CMK (cell line): Measurements from ENCODE around the gene TAB3.

Experiments
- DNase-seq: peaks from one replicate; pipeline ENCODE4 v3.0.0-alpha.2; 2010; ENCODE audit warnings: low read depth

Gene TAB3, protein sequence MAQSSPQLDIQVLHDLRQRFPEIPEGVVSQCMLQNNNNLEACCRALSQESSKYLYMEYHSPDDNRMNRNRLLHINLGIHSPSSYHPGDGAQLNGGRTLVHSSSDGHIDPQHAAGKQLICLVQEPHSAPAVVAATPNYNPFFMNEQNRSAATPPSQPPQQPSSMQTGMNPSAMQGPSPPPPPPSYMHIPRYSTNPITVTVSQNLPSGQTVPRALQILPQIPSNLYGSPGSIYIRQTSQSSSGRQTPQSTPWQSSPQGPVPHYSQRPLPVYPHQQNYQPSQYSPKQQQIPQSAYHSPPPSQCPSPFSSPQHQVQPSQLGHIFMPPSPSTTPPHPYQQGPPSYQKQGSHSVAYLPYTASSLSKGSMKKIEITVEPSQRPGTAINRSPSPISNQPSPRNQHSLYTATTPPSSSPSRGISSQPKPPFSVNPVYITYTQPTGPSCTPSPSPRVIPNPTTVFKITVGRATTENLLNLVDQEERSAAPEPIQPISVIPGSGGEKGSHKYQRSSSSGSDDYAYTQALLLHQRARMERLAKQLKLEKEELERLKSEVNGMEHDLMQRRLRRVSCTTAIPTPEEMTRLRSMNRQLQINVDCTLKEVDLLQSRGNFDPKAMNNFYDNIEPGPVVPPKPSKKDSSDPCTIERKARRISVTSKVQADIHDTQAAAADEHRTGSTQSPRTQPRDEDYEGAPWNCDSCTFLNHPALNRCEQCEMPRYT

DNA sequence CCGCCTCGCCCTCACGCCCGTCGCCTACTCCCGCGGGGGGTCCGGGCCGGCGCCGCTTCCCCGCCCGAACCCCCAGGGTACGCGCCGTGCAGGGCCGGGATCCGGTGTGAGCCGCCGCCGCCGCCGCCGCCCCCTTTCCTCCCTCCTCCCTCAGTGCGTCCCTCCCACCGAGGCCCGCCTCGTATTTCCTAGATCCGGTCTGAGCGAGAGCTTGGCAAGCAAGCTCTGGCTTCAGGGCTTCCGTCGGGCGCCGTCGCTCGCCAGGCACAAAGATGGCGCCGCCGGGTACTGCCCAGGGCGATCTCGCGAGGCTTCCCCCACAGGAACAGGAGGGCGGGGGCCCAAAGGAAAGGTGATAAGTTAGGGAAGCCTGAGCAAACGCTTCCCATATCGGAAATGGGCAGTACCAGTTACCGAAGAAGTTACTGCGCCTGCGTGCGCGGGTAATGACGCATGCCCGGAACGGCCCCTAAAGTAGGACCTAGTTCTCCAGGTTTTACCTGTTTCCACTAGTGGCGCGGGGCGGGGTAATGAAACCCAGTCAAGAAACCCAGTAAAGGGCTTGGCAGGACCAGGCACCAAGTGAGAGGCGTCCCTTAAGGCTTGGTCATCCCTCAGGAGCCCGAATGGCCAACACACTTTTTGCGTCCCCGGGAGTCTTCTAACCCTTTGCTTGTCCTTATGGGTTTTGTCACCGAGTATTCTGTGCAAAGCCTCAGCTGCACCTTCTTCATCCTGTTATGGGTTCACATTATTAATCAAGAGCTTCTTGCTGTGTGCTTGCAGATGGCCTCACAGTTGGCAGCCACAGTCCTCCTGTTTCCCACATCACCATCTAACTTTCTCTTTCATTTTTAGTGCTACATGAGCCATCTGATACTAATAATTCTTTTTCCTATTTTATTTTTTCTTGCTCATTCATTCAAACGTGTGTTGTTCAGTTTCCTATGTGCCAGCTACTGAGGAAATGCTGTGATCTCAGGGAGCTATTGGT is at the start of gene TAB3:
TAB3 (minus strand) TSS at position 108 of the 994 bp plus-strand sequence. CDS start 29,666 bp downstream, outside the sequence.
- peak; percentile 95 for DNase-seq

DNA sequence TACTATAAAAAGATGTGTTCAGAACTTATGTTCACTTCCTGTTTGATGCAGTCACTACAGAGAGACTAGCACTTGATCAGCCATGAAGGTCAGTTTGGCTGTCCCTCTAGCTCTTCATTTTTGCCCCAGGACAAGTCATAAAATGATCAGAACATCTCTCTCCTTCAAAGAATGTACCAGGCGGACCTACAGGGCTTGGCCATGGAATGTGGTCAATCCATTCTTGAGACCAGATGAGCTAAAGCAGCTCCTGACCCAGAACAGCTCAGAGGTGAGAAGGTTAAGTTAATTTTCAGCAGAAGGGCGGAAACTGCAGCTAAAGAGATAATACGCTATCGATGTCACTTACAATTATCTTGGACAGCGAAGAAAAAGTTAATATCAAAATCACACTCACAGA is 49.2 kb upstream of the TAB3 start:
- DNase-seq, result no peak

DNA sequence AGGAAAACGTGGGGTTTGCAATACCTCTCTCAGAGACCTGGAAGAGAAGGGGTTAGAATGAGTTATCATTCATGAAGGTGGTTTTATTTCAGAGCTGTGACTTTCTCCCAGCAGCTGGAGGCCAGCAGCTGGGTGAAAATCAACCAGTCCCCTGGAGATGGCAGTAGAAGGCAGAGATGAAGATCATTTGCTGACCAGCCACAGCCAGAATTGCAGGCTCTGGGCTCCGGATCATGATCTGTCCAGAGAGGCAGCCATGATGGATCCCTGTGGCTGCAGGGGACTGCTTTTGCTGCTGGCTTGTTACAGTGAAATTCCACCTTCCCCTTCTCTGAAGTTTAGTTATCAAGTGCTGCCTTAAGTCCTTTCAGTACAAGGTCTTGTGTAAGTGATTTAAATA is 46.9 kb upstream of the TAB3 start:
- peak; percentile 15 for DNase-seq

DNA sequence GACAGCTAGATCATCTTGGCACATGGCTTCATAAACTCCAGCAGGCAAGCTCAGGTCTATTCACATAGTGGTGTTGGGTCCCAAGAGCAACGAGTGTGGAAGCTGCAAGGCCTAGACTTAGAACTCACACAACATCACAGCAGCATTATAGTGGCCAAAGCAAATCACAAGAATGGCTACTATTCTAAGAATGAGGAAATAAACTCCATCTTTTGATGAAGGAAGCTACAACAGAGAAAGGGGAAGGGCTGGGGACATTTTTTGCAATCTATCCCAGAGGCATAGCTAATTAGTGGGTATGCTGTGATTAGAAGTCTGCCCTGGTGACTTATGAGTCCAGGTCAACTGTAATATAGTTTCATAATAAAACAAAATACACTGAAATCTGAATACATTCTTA is 42.9 kb upstream of the TAB3 start:
- DNase-seq, result no peak

DNA sequence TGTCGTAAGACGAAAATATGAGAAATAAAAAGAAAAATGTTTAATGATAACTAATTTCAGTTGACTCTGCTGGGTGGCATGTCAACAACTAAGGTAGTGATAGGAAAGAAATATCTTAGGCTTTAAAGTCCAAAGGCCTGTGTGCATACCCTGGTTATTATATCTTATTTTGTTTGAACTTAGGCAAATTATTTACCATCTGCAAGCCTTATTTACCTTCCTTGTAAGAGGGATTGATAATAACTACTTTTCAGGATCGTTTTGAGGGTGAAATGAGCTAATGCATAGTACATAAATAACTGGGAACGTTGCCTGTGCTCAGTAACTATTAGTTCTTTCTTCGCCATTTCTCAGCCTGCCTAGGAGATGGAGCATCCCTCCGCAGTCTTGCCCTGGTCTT is 41.6 kb upstream of the TAB3 start:
- no peak for DNase-seq

DNA sequence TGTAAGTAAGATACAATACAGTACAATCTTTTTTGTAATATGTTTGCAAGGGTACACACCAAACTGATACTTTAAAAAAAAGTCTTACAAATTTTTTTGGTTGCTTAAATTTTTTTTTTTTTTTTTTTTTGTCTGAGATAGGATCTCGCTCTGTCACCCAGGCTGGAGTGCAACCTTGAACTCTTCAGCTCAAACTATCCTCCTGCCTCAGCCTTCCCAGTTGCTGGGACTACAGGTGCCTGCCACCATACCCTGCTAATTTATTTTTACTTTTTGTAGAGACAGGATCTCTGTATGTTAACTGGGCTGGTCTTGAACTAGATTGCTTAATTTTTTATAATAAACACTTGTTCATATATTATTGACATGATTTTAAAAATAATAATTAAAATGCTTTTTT is 41.1 kb upstream of the TAB3 start:
- no peak for DNase-seq

DNA sequence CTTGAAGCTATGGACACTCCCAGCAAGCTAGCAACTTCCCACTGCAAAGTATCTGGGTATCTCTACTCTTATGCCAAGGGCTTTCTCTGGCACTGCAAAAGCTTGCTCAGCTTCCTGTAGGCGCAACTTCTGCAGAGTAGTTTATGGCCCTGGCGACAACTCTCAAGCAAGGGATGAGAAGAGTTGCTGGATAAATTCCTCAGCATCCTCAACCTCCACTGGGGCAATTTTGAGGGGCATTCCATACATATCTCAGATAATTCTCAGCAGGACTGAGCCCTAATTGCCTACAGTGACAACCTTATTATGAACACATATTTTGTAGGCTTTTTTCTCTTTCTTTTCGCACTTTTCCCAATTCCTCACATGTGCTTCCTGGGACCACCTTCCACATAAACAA is 31.2 kb upstream of the TAB3 start:
- DNase-seq, result no peak

DNA sequence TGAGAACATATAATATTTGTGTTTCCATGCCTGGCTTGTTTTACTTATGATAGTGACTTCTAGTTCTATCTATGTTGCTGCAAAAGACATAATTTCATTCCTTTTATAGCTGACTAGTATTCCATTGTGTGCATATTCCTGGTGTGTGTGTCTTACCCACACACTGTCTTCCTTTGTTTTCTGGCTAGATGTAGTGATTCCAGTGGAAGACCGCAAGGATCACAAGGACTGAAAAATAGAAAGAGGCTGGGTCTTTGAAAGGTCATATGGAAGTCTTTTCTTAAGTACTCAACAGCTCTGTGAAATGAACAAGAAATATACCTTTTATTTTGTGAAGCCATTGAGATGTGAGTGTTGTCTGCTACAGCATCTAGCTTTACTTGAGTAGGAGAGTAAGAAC is 29.4 kb upstream of the TAB3 start:
- no peak for DNase-seq

DNA sequence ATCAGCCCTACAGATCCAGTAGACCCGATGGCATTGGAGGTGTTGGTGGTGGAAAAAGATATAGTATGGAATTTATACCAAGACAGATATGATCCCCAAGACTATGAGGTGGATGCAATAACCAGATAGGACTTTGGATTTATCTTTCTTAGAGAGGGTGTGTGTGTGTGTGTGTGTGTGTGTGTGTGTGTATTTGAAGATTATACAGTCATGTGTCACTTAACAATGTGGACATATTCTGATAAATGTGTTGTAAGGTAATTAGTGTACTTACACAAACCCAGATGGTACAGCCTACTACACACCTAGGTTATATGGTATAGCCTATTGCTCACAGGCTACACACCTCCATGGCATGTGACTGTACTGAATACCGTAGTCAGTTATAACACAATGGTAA is 24.4 kb upstream of the TAB3 start:
- no peak for DNase-seq

DNA sequence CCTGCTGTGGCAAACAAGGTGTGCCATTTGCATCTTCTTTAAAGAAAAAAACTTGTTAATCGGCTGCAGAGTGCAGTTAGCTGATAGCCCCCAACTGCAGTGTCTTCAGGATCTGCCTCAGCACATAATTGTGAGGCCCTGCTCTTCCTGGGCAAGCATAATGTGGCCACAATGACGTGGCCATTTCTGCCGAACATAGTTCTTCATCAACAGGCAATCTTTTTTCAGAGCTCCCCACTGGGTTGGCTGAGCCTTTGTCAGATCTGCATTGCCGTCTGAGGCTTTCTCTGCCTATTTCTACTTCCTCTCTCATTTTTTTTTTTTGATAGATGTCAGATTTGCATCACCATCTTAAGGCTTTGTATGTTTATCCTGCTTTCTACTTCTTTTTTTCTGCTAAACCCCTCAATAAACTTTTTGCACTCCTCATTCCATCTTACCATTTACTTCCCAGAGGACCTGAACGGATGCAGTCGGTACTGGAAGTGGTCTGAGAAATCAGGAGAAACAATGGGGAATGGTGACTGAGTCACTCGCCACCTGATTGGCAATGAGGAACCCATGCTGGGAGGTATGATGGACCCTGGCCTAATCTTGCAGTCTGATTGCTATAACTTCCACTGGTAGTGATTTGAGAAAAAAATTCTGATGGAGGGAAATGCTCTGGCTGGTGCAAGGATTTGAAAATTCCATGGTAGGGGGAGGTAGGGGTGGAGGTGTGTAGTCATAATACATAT is 21.2 kb upstream of the TAB3 start:
- peak; percentile 88 for DNase-seq

DNA sequence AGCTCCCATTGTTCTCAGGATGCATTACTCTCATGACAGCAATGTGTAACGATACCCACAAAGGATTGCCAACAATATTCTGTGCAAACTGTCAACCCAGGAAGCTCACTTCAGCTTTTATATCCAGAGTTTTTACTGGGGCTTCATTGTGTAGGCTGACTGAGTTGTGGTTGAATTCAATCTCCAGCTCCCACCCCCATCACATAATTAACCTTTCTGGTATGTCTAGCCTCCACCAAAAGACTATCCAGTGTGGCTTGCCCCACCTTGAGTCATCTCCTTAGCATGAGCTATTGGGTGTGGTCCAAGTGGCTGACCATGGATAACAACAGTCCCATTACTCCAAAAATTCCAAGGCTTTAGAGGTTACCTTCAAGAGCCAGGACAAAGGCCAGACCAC is 17.7 kb upstream of the TAB3 start:
- DNase-seq, result no peak

DNA sequence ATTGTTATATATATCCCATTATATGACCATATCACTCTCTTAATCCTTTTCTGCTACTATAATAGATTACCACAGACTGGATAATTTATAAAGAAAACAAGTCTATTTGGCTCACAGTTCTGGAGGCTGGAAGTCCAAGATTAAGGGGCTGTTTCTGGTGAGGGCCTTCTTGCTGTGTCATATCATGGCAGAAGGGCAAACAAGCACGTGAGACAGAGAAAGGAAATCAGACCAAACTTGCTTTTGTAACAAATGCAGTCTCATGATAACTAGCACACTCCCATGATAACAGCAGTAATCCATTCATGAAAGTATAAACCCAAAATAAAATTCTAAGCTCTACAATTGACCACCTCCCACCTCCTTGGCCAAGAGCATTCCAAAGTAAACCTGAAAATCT is 16.3 kb upstream of the TAB3 start:
- no peak for DNase-seq

DNA sequence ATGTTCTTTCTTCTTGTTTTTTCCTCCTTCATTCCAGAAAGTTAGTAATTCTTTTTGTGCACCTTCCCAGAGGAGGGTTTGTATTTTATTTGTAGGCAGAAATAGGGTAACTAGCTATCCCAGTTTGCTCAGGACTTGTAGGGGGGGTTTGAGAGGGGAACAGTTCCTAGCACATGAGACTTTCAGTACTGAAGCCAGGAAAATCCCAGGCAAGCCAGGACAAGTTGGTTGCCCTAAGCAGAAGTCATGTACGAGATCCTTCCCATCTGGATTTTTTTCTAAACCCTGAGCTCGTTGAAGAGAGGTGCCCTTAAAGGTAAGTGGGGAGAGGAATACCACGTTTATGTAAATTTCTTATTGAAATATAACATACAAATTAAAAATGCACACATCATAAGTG is 15.6 kb upstream of the TAB3 start:
- DNase-seq, result no peak

DNA sequence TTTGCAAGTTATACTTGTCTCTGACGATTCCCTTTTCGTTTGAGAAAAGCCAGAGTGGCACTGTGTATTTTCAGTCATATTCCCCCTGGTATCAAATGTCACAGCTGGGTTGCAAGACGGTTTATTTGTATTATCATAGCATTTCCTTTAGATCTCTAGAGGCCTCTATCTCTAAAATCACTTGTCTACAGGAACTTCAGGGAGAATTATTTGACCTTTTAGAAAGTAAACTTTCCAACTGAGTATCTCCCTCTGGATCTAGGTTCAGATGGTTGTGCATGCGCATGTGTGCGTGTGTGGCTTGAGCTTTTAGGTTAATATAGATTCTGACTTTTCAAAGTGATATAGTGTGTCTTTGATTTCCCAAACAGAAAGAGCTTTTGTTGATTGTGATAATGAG is 15.1 kb upstream of the TAB3 start:
- peak; percentile 29 for DNase-seq

DNA sequence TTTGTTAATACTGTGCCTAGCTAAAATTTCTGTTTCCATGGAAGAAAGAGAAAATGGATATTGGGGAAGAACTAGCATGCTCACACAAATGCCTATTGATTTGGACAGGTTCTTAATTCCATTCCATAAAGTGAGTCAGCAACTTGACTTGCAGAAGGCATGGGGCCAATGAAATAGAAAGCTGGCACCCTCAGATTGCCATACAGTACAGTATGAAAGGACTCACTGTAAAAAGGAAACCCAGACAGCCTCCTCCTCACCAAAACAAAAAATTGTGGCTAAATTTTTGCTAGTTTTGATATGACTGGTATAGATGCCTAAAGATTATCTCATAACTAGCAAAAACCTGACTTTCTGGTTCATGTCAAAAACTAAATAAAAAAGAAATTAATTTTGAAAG is 11.2 kb upstream of the TAB3 start:
- no peak for DNase-seq

DNA sequence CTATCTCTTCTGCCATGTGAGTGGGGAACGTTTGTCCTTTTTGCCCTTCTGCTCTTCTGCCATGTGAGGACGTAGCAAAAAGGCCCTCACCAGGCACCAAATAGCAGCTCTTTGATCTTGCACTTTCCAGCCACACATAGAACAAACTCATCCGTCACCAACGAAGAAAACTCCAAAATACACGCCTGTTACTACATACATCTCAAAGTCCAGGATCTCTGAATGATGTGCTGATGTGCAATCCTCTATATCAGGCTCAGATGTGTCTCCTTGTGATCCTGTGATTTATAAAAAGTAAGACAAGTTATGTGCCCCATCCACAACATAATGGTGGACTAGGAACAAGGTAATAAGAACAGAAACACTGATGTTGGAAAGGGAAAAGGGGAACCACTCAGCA is 9.8 kb upstream of the TAB3 start:
- DNase-seq, result no peak

DNA sequence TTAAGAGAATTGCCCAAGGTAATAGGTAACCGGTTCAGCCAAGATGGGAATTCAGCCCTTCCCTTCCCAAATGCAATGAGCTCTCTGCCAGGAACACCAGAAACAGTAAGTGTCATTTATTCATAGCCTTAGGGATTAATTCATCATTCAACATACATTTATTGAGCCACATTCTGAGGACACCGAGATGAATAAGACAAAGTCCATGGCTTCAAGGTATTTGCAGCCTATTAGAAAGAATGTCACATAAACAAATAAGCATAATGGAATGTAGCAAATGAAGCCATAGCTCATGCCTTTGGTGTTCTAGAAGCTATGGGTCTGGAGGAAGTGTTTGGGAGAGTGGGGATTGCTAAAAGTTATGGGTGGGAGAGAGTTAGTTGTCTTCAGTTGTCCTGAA is 6.3 kb upstream of the TAB3 start:
- DNase-seq, result no peak

DNA sequence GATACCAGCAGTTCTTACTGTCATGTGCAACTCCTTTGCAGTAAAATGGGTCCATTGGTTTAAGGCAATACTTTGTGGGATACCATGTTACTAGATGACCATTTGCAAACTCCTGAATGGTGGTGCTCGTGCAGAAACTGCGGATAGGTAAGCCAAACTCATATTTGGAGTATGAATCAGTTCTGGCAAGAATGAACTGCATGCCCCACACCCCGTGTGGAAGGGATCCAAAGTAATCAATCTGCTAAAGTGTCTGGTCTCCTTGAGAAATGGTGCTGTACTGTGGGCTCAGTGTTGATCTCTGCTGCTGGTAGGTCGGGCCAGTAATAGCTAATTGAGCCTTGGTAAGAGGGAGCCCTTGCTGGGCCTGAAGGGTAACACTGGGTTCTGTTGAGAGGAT is 4.2 kb upstream of the TAB3 start:
- DNase-seq, result no peak

DNA sequence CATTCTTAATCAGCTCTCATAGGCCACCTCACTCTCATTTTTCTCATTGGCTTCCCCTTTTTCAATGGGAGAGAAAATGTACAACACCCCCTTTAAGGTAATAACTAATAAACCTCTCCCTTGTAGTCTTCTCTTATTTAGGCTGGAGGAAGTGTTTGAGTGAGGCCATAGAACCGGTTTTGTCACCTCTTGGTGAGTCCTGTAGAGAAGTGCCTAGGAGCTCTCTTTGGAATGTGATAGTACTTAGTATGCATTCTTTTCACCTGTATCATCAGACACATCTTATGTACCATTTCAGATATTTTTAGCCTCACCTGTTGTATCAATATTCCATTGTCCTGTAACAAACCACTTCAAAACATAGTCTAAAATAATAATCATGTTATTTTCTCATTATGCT is 3.5 kb upstream of the TAB3 start:
- DNase-seq, result no peak

DNA sequence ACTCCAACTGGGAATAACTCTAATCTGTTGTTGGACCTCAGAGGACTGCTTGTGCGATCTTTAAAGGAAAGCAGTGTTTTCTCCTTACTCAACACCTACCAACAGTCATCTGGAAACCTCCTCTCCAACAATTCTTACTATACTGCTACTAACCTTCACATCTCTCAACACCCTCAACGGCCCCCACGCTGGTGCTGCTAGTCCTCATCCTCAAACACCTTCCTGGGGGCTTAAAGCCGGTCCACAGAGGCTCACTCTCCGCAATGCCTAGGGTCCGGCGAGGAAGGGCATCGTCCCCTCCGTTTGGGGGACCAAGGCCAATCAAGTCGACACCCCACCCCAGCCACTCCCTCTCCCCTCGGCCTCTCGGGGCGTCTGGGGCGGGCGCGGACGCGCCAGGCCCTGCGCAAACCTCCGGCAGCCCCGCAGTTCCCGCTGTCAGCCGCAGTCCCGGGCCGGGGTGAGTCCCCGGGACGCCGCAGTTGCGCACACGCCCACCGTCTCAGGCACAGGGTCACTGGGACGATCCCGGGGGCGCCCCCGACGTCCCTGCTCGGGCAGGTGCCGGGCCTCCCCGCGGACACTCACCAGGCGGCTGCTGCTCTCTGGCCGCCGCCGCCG is 418 bp downstream of the TAB3 start:
- no peak for DNase-seq

DNA sequence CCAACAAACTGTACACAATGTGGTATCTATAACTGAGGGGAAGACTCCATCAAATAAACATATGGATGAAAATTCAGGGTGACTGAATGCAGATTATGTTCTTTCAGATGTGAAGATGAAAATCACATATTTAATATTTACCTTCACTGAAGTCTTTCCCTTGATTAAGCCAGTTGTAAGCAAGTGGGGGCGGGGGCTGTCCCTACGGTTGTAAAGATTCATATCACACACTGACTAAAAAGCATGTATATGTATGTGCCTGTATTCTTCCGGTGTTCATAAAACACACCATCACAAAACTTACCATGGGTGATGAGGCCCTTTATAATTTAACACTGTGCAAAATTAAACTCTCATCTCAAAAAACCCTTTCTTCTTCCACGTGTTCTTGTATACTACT is 1.3 kb downstream of the TAB3 start:
- no peak for DNase-seq
